ENCODE measurements around the gene TALDO1. TPM values are rescaled to one million over a fixed set of nuclear protein-coding genes. Genes with fewer than 3 reads are reported as not detected.
A peak's percentile ranks its signal among the peaks of the same experiment; 100 is the strongest.

TALDO1 gene
- polyA plus RNA-seq, 1 of the 3 experiments (the other 2 are of a cell fraction) = 103 TPM

GRCh38 chr11:727281-727701, 20.0 kb upstream of the TALDO1 start:
- no peak overlapping the region for H3K27ac ChIP-seq (ENCODE audit: low read depth in 2 of 2, low read length in 1 of 2)
- 92% methylated on average over 4 of the region's 12 CpGs for WGBS (ENCODE audit: low lambda C conversion rate)
- no peak overlapping the region for H3K4me2 ChIP-seq
- no peaks in the 10 kb centered on the region for H3K79me2 ChIP-seq (ENCODE audit: insufficient read depth)
- H2AFZ ChIP-seq (ENCODE audit: low read depth) = no peak overlapping the region
- H3K9ac ChIP-seq = no peak overlapping the region
- no peaks in the 10 kb centered on the region for H4K20me1 ChIP-seq (ENCODE audit: insufficient read depth)
- H3K36me3 ChIP-seq (replicated peaks in 1 of 2; ENCODE audit: control insufficient read depth in 1 of 2, insufficient read depth in 2 of 2, low read length in 1 of 2) = no peaks in the 10 kb centered on the region
- peak; percentile 31 for DNase-seq
- H3K9me3 ChIP-seq = no peaks in the 10 kb centered on the region
- TF ChIP-seq CHD2 (IDR thresholded peaks at IDR 0.05; ENCODE audit: low read length, partially characterized antibody) (no peak), SMC3 (IDR thresholded peaks at IDR 0.05; ENCODE audit: low read depth, low read length) (no peak), RFX5 (IDR thresholded peaks at IDR 0.05; ENCODE audit: low read length) (no peak), RCOR1 (IDR thresholded peaks at IDR 0.05; ENCODE audit: low read length) (no peak), YY1 (IDR thresholded peaks at IDR 0.05; ENCODE audit: low read depth) (no peak), CTCF (IDR thresholded peaks at IDR 0.05) (no peak), GATA2 (CRISPR knock-in tag; IDR thresholded peaks at IDR 0.05) (no peak)
- TF ChIP-seq, protein P1, sequence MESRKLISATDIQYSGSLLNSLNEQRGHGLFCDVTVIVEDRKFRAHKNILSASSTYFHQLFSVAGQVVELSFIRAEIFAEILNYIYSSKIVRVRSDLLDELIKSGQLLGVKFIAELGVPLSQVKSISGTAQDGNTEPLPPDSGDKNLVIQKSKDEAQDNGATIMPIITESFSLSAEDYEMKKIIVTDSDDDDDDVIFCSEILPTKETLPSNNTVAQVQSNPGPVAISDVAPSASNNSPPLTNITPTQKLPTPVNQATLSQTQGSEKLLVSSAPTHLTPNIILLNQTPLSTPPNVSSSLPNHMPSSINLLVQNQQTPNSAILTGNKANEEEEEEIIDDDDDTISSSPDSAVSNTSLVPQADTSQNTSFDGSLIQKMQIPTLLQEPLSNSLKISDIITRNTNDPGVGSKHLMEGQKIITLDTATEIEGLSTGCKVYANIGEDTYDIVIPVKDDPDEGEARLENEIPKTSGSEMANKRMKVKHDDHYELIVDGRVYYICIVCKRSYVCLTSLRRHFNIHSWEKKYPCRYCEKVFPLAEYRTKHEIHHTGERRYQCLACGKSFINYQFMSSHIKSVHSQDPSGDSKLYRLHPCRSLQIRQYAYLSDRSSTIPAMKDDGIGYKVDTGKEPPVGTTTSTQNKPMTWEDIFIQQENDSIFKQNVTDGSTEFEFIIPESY (IDR thresholded peaks at IDR 0.05; ENCODE audit: borderline replicate concordance, low read depth) = no peak
- ChIA-PET CTCF (interaction anchor here (0.6 to 11.8 kb wide), 30 partner anchors 8 to 180 kb away, joined by 3 to 150 read pairs (median 6); partner anchors contain the start of genes DEAF1, EPS8L2, TALDO1 and TMEM80), POLR2A (no interaction called here)
- H3K27me3 ChIP-seq (ENCODE audit: insufficient read depth) = peaks cover 14% of the 10 kb centered on the region
- H3F3A ChIP-seq (replicated peaks; ENCODE audit: insufficient read depth) = peaks cover 9% of the 10 kb centered on the region
- no peak overlapping the region for H3K4me3 ChIP-seq (ENCODE audit: low read depth in 2 of 2, low read length in 1 of 2)
- H3K9me2 ChIP-seq = no peaks in the 10 kb centered on the region
- H3K4me1 ChIP-seq (ENCODE audit: control insufficient read depth in 1 of 2, insufficient read depth in 2 of 2, low read depth in 1 of 2, low read length in 1 of 2) = peaks cover 0 to 10% of the 10 kb centered on the region in 2 experiments; a peak in 1 of 4 replicates

DNA sequence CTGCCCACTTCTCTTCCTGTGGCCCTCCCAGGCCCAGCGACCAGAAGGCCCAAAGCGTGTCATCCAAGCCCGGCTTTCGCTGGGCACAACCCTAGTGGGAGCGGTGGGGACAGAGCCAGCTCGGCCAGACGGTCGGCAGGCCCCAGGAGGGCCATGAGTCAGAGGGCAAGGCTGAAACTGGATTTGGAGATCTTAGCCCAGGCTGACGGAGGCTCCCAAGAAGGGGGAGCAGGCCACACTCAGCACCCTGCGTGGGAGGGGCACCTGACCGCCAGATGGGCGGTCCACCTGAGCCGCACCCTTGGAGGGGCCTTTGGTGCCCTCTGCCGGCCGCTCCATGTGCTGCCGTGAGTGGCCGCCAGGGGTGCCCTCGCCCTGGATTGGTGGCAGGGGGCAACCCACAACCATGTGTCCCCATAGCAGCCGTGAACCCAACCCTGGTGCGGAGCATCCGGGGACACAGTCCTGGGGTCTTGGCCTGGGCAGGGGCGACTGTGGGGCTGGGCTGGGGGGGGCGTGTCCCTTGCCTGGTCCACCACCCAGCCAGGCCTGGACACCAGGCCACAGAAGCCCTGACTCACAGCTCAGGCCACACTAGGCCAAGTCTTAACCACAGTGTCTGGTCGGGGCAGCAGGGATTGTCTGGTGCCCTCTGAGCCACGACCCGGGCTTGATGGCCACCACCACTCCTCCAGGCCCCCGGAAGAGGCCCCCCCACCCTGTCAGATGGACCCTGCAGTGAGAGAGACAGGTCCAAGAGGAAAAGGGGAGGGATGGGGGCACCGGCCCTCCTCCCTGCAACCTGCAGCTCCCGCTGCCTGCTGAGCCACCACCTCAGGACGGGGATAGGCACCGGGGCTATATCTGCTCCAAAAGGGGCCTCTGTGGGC, 19.2 kb upstream of the TALDO1 start:
- 21% methylated on average over 13 of the region's 31 CpGs for WGBS (ENCODE audit: low lambda C conversion rate)
- ChIA-PET POLR2A (interaction anchor here (0.6 kb wide), 1 partner anchor 12 kb away, joined by 3 read pairs; no protein-coding TSS in a partner anchor), CTCF (interaction anchor here (0.6 to 11.8 kb wide), 33 partner anchors 8 to 181 kb away, joined by 3 to 150 read pairs (median 5); partner anchors contain the start of genes DEAF1, EPS8L2, TALDO1 and TMEM80)
- H3K4me1 ChIP-seq (ENCODE audit: control insufficient read depth in 1 of 2, insufficient read depth in 2 of 2, low read depth in 1 of 2, low read length in 1 of 2) = peaks cover 0 to 10% of the 10 kb centered on the region in 2 experiments; a peak in 1 of 4 replicates
- H3K4me2 ChIP-seq = no peak overlapping the region
- peaks cover 11% of the 10 kb centered on the region; the same call in 1 of the 2 replicates for H3K27me3 ChIP-seq (ENCODE audit: insufficient read depth)
- peak overlapping the region; percentile 13; the same call in 1 of the 2 replicates for H2AFZ ChIP-seq (ENCODE audit: low read depth)
- no peaks in the 10 kb centered on the region for H3K36me3 ChIP-seq (replicated peaks in 1 of 2; ENCODE audit: control insufficient read depth in 1 of 2, insufficient read depth in 2 of 2, low read length in 1 of 2)
- peak; percentile 97 for DNase-seq
- no peak overlapping the region for H3K9ac ChIP-seq
- H3K79me2 ChIP-seq (ENCODE audit: insufficient read depth) = no peaks in the 10 kb centered on the region
- H3K9me3 ChIP-seq = no peaks in the 10 kb centered on the region
- no peaks in the 10 kb centered on the region for H3K9me2 ChIP-seq
- no peaks in the 10 kb centered on the region for H4K20me1 ChIP-seq (ENCODE audit: insufficient read depth)
- H3K4me3 ChIP-seq (ENCODE audit: low read depth in 2 of 2, low read length in 1 of 2) = peak overlapping the region in 1 of 2 experiments; percentile 48; a peak in 1 of 4 replicates
- H3F3A ChIP-seq (replicated peaks; ENCODE audit: insufficient read depth) = peaks cover 9% of the 10 kb centered on the region
- H3K27ac ChIP-seq (ENCODE audit: low read depth in 2 of 2, low read length in 1 of 2) = no peak overlapping the region
- TF ChIP-seq GATA2 (CRISPR knock-in tag; IDR thresholded peaks at IDR 0.05) (no peak), ELF1 (IDR thresholded peaks at IDR 0.05) (no peak), EZH2phosphoT487 (IDR thresholded peaks at IDR 0.05; ENCODE audit: borderline replicate concordance, low read depth) (no peak), MEF2A (IDR thresholded peaks at IDR 0.05; ENCODE audit: borderline replicate concordance, low read depth) (no peak), YY1 (IDR thresholded peaks at IDR 0.05; ENCODE audit: low read depth) (no peak), EP300 (IDR thresholded peaks at IDR 0.05; ENCODE audit: borderline replicate concordance in 1 of 2, low read depth in 1 of 2, low read length in 1 of 2) (no peak), USF1 (IDR thresholded peaks at IDR 0.05; ENCODE audit: borderline replicate concordance, low read depth) (peak; percentile 45; the same call in 1 of the 2 replicates), JUND (IDR thresholded peaks at IDR 0.05) (no peak), FOXJ3 (CRISPR knock-in tag; IDR thresholded peaks at IDR 0.05) (no peak)
- TF ChIP-seq, protein P2, sequence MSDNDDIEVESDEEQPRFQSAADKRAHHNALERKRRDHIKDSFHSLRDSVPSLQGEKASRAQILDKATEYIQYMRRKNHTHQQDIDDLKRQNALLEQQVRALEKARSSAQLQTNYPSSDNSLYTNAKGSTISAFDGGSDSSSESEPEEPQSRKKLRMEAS (IDR thresholded peaks at IDR 0.05; ENCODE audit: low read depth) = 0 out of 2 replicates have a peak, but pooled peaks have one; percentile 30
- TF ChIP-seq, protein P1 (IDR thresholded peaks at IDR 0.05; ENCODE audit: borderline replicate concordance, low read depth) = no peak

All from SK-N-SH (cell line).